Neural cell (in vitro differentiated cells): ENCODE results near the gene RPL9. TPM values are rescaled to one million over a fixed set of nuclear protein-coding genes. Genes with fewer than 3 reads are reported as not detected.

Source experiments
- H2AFZ ChIP-seq: fragments of 200-600, 300-800 bp; sonication (generic), shearing (Covaris generic); 2 replicates; pipeline ENCODE4 v1.6.0; 2014; ENCODE audit warnings: low read depth, mild to moderate bottlenecking, antibody characterized with exemption, low read length, moderate library complexity
- H3F3A ChIP-seq: fragments of 200-600 bp; shearing (Covaris generic); 2 replicates; pipeline ENCODE4 v1.6.1; 2016; ENCODE audit warnings: mild to moderate bottlenecking, moderate library complexity, mixed read lengths, antibody characterized with exemption, low read length; ENCODE audit not compliant: insufficient read depth, poor library complexity, severe bottlenecking
- H3K27ac ChIP-seq: fragments of 200-600, 300-800 bp; sonication (generic), shearing (Covaris generic); 2 replicates; pipeline ENCODE4 v1.5.1; 2014; ENCODE audit warnings: mild to moderate bottlenecking, low read length, moderate library complexity
- H3K27me3 ChIP-seq: fragments of 300-800, 200-600 bp; sonication (generic), shearing (Covaris generic); 2 replicates; pipeline ENCODE4 v1.6.0; 2014; ENCODE audit warnings: mild to moderate bottlenecking, low read depth, low read length, moderate library complexity; ENCODE audit not compliant: insufficient read depth
- H3K36me3 ChIP-seq: fragments of 300-800, 200-600 bp; sonication (generic), shearing (Covaris generic); 2 replicates; pipeline ENCODE4 v1.5.1; 2014; ENCODE audit warnings: mild to moderate bottlenecking, antibody characterized with exemption, low read length, moderate library complexity; ENCODE audit not compliant: insufficient read depth
- H3K4me2 ChIP-seq: fragments of 300-800, 200-600 bp; sonication (generic), shearing (Covaris generic); 2 replicates; pipeline ENCODE4 v1.6.0; 2014; ENCODE audit warnings: mild to moderate bottlenecking, low read length
- H3K4me3 ChIP-seq: fragments of 300-800, 200-600 bp; sonication (generic), shearing (Covaris generic); 2 replicates; pipeline ENCODE4 v1.5.1; 2014; ENCODE audit warnings: mild to moderate bottlenecking, low read length, moderate library complexity
- H3K79me2 ChIP-seq: fragments of 200-600 bp; shearing (Covaris generic); replicated peaks from 2 replicates; pipeline ENCODE4 v1.6.0; 2014; ENCODE audit warnings: mild to moderate bottlenecking, low read length, moderate library complexity; ENCODE audit not compliant: insufficient read depth
- H3K9ac ChIP-seq: fragments of 300-800, 200-600 bp; sonication (generic), shearing (Covaris generic); 2 replicates; pipeline ENCODE4 v1.6.1; 2016; ENCODE audit warnings: mild to moderate bottlenecking, low read length, mixed read lengths
- H3K9me2 ChIP-seq: fragments of 200-600 bp; shearing (Covaris generic); 2 replicates; pipeline ENCODE4 v1.6.1; 2016; ENCODE audit warnings: mild to moderate bottlenecking, low read length, mixed read lengths; ENCODE audit not compliant: insufficient read depth
- H3K9me3 ChIP-seq: fragments of 200-600, 300-800 bp; sonication (generic), shearing (Covaris generic); 2 replicates; pipeline ENCODE4 v1.6.1; 2016; ENCODE audit warnings: mild to moderate bottlenecking, mixed run types, low read length, moderate library complexity, mixed read lengths
- H4K20me1 ChIP-seq: fragments of 200-600 bp; shearing (Covaris generic); 2 replicates; pipeline ENCODE4 v1.6.1; 2016; ENCODE audit warnings: mild to moderate bottlenecking, mixed run types; ENCODE audit not compliant: insufficient read depth
- CTCF ChIP-seq: fragments of 450-650 bp; IDR thresholded peaks from 2 replicates; pipeline ENCODE4 v1.5.1; 2014; ENCODE audit warnings: antibody characterized with exemption, mild to moderate bottlenecking, moderate library complexity; ENCODE audit not compliant: poor library complexity, severe bottlenecking
- EP300 ChIP-seq: fragments of 450-650 bp; conservative IDR thresholded peaks from 2 replicates; pipeline ENCODE4 v1.6.1; 2014; ENCODE audit warnings: antibody characterized with exemption, mild to moderate bottlenecking, moderate library complexity; ENCODE audit not compliant: poor library complexity, severe bottlenecking
- EZH2 ChIP-seq: fragments of 200-600, 300-800 bp; shearing (Covaris generic), sonication (generic); IDR thresholded peaks from 2 replicates; pipeline ENCODE4 v1.6.1; 2014; ENCODE audit warnings: antibody characterized with exemption, low read length, borderline replicate concordance, mild to moderate bottlenecking; ENCODE audit not compliant: insufficient read depth, poor library complexity, severe bottlenecking
- MXI1 ChIP-seq: fragments of 450-650 bp; conservative IDR thresholded peaks from 2 replicates; pipeline ENCODE4 v1.6.1; 2014; ENCODE audit warnings: antibody characterized with exemption, mild to moderate bottlenecking; ENCODE audit not compliant: poor library complexity, severe bottlenecking
- POLR2AphosphoS5 ChIP-seq: IDR thresholded peaks from 2 replicates; pipeline ENCODE4 v1.6.1; 2012
- RAD21 ChIP-seq: fragments of 450-650 bp; conservative IDR thresholded peaks from 2 replicates; pipeline ENCODE4 v1.6.1; 2014; ENCODE audit warnings: antibody characterized with exemption, mild to moderate bottlenecking, moderate library complexity
- SMC3 ChIP-seq: fragments of 450-650 bp; conservative IDR thresholded peaks from 2 replicates; pipeline ENCODE4 v1.6.1; 2014; ENCODE audit warnings: antibody characterized with exemption, mild to moderate bottlenecking, moderate library complexity; ENCODE audit not compliant: poor library complexity
- TAF1 ChIP-seq: IDR thresholded peaks from 2 replicates; pipeline ENCODE4 v1.6.1; 2012; ENCODE audit warnings: low read depth
- polyA plus RNA-seq: library from polyadenylated mRNA; depleted of rRNA; stranded (reverse); fragments of >200 nt; gene quantifications from 2 replicates; pipeline ENCODE4 v1.2.3, GENCODE V29; 2014
- small RNA-seq, 3 experiments: library from RNA; depleted of rRNA; stranded (forward); fragments of <200 nt; gene quantifications; one replicate each; pipeline ENCODE3, GENCODE V24; 2012
- TF ChIP-seq, protein P1 (sequence below): IDR thresholded peaks from 2 replicates; pipeline ENCODE4 v1.6.1; 2012; ENCODE audit warnings: borderline replicate concordance

The RPL9 gene
- polyA plus RNA-seq, 1 donor from 2014 or later: 5,676 TPM

DNA sequence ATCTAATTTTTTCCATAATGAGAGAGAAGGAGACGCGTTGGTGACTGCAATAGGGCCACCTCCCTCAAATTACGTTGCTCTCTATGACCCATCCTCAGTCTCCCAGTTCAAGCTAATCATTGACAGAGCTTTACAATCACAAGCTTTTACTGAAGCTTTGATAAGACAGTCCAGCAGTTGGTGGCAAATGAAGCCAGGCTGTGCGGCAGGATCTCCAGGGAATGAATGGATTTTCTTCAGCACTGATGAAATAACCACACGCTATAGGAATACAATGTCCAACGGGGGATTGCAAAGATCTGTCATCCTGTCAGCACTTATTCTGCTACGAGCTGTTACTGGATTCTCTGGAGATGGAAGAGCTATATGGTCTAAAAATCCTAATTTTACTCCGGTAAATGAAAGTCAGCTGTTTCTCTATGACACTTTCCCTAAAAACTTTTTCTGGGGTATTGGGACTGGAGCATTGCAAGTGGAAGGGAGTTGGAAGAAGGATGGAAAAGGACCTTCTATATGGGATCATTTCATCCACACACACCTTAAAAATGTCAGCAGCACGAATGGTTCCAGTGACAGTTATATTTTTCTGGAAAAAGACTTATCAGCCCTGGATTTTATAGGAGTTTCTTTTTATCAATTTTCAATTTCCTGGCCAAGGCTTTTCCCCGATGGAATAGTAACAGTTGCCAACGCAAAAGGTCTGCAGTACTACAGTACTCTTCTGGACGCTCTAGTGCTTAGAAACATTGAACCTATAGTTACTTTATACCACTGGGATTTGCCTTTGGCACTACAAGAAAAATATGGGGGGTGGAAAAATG lies 51.7 kb downstream of the RPL9 start, which contains the start of gene KLB:
Gene KLB (plus strand): TSS at position 168 of the 821 bp plus-strand sequence. CDS start 20 bp downstream, at position 188.
- Histone ChIP-seq H3K79me2 (no peaks in the 10 kb centered on the region), H3K9me3 (no peaks in the 10 kb centered on the region), H2AFZ (no peak within 1 kb of the TSS), H3K9me2 (no peaks in the 10 kb centered on the region), H3K36me3 (no peaks in the 10 kb centered on the region), H3F3A (no peaks in the 10 kb centered on the region), H3K27me3 (no peaks in the 10 kb centered on the region), H3K9ac (no peak within 1 kb of the TSS), H4K20me1 (no peaks in the 10 kb centered on the region), H3K4me3 (no peak within 1 kb of the TSS), H3K4me2 (peak within 1 kb of the TSS; percentile 19), H3K27ac (no peak within 1 kb of the TSS)
- TF ChIP-seq SMC3 (no peak), MXI1 (no peak), TAF1 (no peak), EP300 (peak; percentile 19), CTCF (no peak), POLR2AphosphoS5 (peak; percentile 20), EZH2 (no peak), RAD21 (no peak)
- TF ChIP-seq, protein P1, sequence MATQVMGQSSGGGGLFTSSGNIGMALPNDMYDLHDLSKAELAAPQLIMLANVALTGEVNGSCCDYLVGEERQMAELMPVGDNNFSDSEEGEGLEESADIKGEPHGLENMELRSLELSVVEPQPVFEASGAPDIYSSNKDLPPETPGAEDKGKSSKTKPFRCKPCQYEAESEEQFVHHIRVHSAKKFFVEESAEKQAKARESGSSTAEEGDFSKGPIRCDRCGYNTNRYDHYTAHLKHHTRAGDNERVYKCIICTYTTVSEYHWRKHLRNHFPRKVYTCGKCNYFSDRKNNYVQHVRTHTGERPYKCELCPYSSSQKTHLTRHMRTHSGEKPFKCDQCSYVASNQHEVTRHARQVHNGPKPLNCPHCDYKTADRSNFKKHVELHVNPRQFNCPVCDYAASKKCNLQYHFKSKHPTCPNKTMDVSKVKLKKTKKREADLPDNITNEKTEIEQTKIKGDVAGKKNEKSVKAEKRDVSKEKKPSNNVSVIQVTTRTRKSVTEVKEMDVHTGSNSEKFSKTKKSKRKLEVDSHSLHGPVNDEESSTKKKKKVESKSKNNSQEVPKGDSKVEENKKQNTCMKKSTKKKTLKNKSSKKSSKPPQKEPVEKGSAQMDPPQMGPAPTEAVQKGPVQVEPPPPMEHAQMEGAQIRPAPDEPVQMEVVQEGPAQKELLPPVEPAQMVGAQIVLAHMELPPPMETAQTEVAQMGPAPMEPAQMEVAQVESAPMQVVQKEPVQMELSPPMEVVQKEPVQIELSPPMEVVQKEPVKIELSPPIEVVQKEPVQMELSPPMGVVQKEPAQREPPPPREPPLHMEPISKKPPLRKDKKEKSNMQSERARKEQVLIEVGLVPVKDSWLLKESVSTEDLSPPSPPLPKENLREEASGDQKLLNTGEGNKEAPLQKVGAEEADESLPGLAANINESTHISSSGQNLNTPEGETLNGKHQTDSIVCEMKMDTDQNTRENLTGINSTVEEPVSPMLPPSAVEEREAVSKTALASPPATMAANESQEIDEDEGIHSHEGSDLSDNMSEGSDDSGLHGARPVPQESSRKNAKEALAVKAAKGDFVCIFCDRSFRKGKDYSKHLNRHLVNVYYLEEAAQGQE: no peak

Small RNA genes within 50 kb of the gene (small RNA-seq; reads per million reads assigned to genes)
- gene MIR5591 (0 reads per million in 3 experiments), gene RF00019 (0 to 1.2 (median 0) reads per million in 3 experiments)

Other genes with a start within 250 kb of the RPL9 start
- gene RFC1, start 92.6 kb downstream of the RPL9 start, polyA plus RNA-seq: 17.3 and 20.7 TPM in 2 replicates
- gene KLB, start 52.0 kb downstream of the RPL9 start, polyA plus RNA-seq: not detected in 2 replicates
- 20.8 and 24.6 TPM in 2 replicates for gene LIAS, start 134 bp upstream of the RPL9 start, polyA plus RNA-seq
- 13.4 and 21.1 TPM in 2 replicates for gene UGDH, start 68.5 kb upstream of the RPL9 start, polyA plus RNA-seq
- 42.3 and 55.6 TPM in 2 replicates for gene SMIM14, start 179.9 kb upstream of the RPL9 start, polyA plus RNA-seq
- 44.0 and 45.8 TPM in 2 replicates for gene UBE2K, start 239.2 kb upstream of the RPL9 start, polyA plus RNA-seq